Mesenchymal stem cell (in vitro differentiated cells and primary cell): ENCODE results near the gene KIF17.

Experiments used
- DNase-seq: peaks from one replicate; pipeline ENCODE4 v3.0.0-alpha.2; 2013
- H2AFZ ChIP-seq: one replicate; pipeline ENCODE4 v1.6.1; 2013; ENCODE audit warnings: low read depth, mild to moderate bottlenecking, control low read depth, inconsistent platforms, low read length, moderate library complexity
- H2AK5ac ChIP-seq: 2 replicates; pipeline ENCODE4 v1.6.1; 2013; ENCODE audit warnings: low read length, moderate library complexity, mild to moderate bottlenecking, inconsistent platforms; ENCODE audit not compliant: severe bottlenecking
- H2BK120ac ChIP-seq: one replicate; pipeline ENCODE4 v1.6.1; 2013; ENCODE audit warnings: low read depth, mild to moderate bottlenecking, inconsistent platforms, low read length, moderate library complexity
- H2BK12ac ChIP-seq, 2 experiments: one replicate each; pipeline ENCODE4 v1.6.1; 2013; ENCODE audit warnings: inconsistent platforms in 2 of 2, low read length in 2 of 2, mild to moderate bottlenecking in 2 of 2, moderate library complexity in 2 of 2, control low read depth in 1 of 2
- H2BK15ac ChIP-seq: one replicate; pipeline ENCODE4 v1.6.1; 2013; ENCODE audit warnings: mild to moderate bottlenecking, low read depth, inconsistent platforms; ENCODE audit not compliant: poor library complexity, severe bottlenecking
- H2BK5ac ChIP-seq: 2 replicates; pipeline ENCODE4 v1.6.1; 2013; ENCODE audit warnings: low read depth, mild to moderate bottlenecking, low read length, control low read depth, inconsistent platforms; ENCODE audit not compliant: poor library complexity, severe bottlenecking
- H3K14ac ChIP-seq, 2 experiments: one replicate each; pipeline ENCODE4 v1.6.1; 2013; ENCODE audit warnings: inconsistent platforms in 2 of 2, low read length in 2 of 2, control low read depth in 1 of 2, mild to moderate bottlenecking in 1 of 2, moderate library complexity in 1 of 2
- H3K18ac ChIP-seq, 2 experiments: one replicate each; pipeline ENCODE4 v1.6.1; 2013; ENCODE audit warnings: inconsistent platforms in 2 of 2, low read length in 2 of 2, control low read depth in 1 of 2, low read depth in 1 of 2, mild to moderate bottlenecking in 1 of 2
- H3K23ac ChIP-seq, 2 experiments: one replicate each; pipeline ENCODE4 v1.6.1; 2013; ENCODE audit warnings: inconsistent platforms in 2 of 2, low read length in 2 of 2, mild to moderate bottlenecking in 2 of 2, moderate library complexity in 2 of 2, control low read depth in 1 of 2
- H3K27ac ChIP-seq: 2 replicates; pipeline ENCODE4 v1.5.1; 2013; ENCODE audit warnings: mild to moderate bottlenecking, moderate library complexity, low read length, control low read depth, inconsistent platforms; ENCODE audit not compliant: poor library complexity, severe bottlenecking
- H3K27me3 ChIP-seq, 2 experiments: 2 replicates each; pipeline versions ENCODE4 v1.6.1 to v1.7.0; 2013; ENCODE audit warnings: low read length in 2 of 2, mild to moderate bottlenecking in 2 of 2, moderate library complexity in 2 of 2, control low read depth in 1 of 2, inconsistent platforms in 1 of 2; ENCODE audit not compliant: control insufficient read depth in 1 of 2, insufficient read depth in 1 of 2
- H3K36me3 ChIP-seq, 2 experiments: 2 replicates each; pipeline versions ENCODE4 v1.6.1 to v1.7.0; 2013; ENCODE audit warnings: low read length in 2 of 2, control low read depth in 1 of 2, inconsistent platforms in 1 of 2, low read depth in 1 of 2, mild to moderate bottlenecking in 1 of 2; ENCODE audit not compliant: insufficient read depth in 2 of 2, control insufficient read depth in 1 of 2
- H3K4ac ChIP-seq, 2 experiments: one replicate each; pipeline ENCODE4 v1.6.1; 2013; ENCODE audit warnings: inconsistent platforms in 2 of 2, low read length in 2 of 2, mild to moderate bottlenecking in 2 of 2, moderate library complexity in 2 of 2, control low read depth in 1 of 2, low read depth in 1 of 2
- H3K4me1 ChIP-seq: 2 replicates; pipeline ENCODE4 v1.6.1; 2013; ENCODE audit warnings: low read depth, low read length, control low read depth; ENCODE audit not compliant: control insufficient read depth, insufficient read depth
- H3K4me2 ChIP-seq: 2 replicates; pipeline ENCODE4 v1.6.1; 2013; ENCODE audit warnings: low read length, mild to moderate bottlenecking, inconsistent platforms; ENCODE audit not compliant: poor library complexity, severe bottlenecking
- H3K4me3 ChIP-seq, 2 experiments: 2 replicates each; pipeline versions ENCODE4 v1.5.1 to v1.7.0; 2013; ENCODE audit warnings: low read length in 2 of 2, mild to moderate bottlenecking in 2 of 2, control low read depth in 1 of 2, low read depth in 1 of 2; ENCODE audit not compliant: insufficient read depth in 1 of 2
- H3K79me1 ChIP-seq: replicated peaks from 2 replicates; pipeline ENCODE4 v1.6.1; 2013; ENCODE audit warnings: mild to moderate bottlenecking, control low read depth, low read length, inconsistent platforms; ENCODE audit not compliant: poor library complexity, severe bottlenecking
- H3K9ac ChIP-seq: 2 replicates; pipeline ENCODE4 v1.7.0; 2013; ENCODE audit warnings: mild to moderate bottlenecking, low read length, moderate library complexity
- H3K9me3 ChIP-seq: 2 replicates; pipeline ENCODE4 v1.7.0; 2013; ENCODE audit warnings: mild to moderate bottlenecking, low read length; ENCODE audit not compliant: control insufficient read depth
- H4K8ac ChIP-seq: one replicate; pipeline ENCODE4 v1.6.1; 2013; ENCODE audit warnings: inconsistent platforms, mild to moderate bottlenecking, low read length, moderate library complexity
- H4K91ac ChIP-seq: one replicate; pipeline ENCODE4 v1.6.1; 2013; ENCODE audit warnings: mild to moderate bottlenecking, low read length, inconsistent platforms
- WGBS: methylation state at CpG from one replicate; pipeline ENCODE4 v1.1.7; 2013; ENCODE audit warnings: mixed read lengths; 5-methylcytosine and 5-hydroxymethylcytosine counted together

KIF17 gene

GRCh38 chr1:20668581-20668980 is 49.2 kb downstream of the KIF17 start:
- Histone ChIP-seq H3K27me3 (peaks cover 0 to 6% of the 10 kb centered on the region in 2 experiments), H3K9me3 (no peaks in the 10 kb centered on the region), H3K4ac (no peak overlapping the region), H3K79me1 (no peaks in the 10 kb centered on the region), H3K14ac (no peak overlapping the region), H3K27ac (no peak overlapping the region), H3K4me2 (no peak overlapping the region), H2BK5ac (no peak overlapping the region), H3K18ac (no peak overlapping the region), H3K36me3 (peaks cover 0 to 5% of the 10 kb centered on the region in 2 experiments), H2AFZ (no peak overlapping the region), H4K91ac (no peak overlapping the region), H3K9ac (no peak overlapping the region), H2BK120ac (no peak overlapping the region), H4K8ac (no peak overlapping the region), H3K4me1 (peaks cover 3% of the 10 kb centered on the region), H3K23ac (no peak overlapping the region), H3K4me3 (no peak overlapping the region), H2BK12ac (no peak overlapping the region), H2AK5ac (no peak overlapping the region), H2BK15ac (no peak overlapping the region)
- 100% methylated on average over 1 of the region's 1 CpG for WGBS
- DNase-seq, result no peak

GRCh38 chr1:20666804-20667203 is 51.0 kb downstream of the KIF17 start:
- H2AK5ac ChIP-seq, result no peak overlapping the region
- 96% methylated on average over 1 of the region's 1 CpG for WGBS
- DNase-seq, result peak; percentile 24
- no peak overlapping the region for H3K4me2 ChIP-seq
- H2BK12ac ChIP-seq, result no peak overlapping the region
- no peak overlapping the region for H3K23ac ChIP-seq
- H4K91ac ChIP-seq, result no peak overlapping the region
- H2BK15ac ChIP-seq, result no peak overlapping the region
- no peaks in the 10 kb centered on the region for H3K9me3 ChIP-seq
- H4K8ac ChIP-seq, result no peak overlapping the region
- peaks cover 0 to 2% of the 10 kb centered on the region in 2 experiments for H3K27me3 ChIP-seq
- H3K9ac ChIP-seq, result no peak overlapping the region
- H2AFZ ChIP-seq, result peak overlapping the region; percentile 63
- no peak overlapping the region for H3K27ac ChIP-seq
- no peak overlapping the region for H2BK120ac ChIP-seq
- no peak overlapping the region for H3K4me3 ChIP-seq
- H3K36me3 ChIP-seq, result peaks cover 0 to 3% of the 10 kb centered on the region in 2 experiments
- no peak overlapping the region for H3K14ac ChIP-seq
- H3K4me1 ChIP-seq, result peaks cover 10% of the 10 kb centered on the region
- no peak overlapping the region for H3K4ac ChIP-seq
- H3K79me1 ChIP-seq, result no peaks in the 10 kb centered on the region
- no peak overlapping the region for H2BK5ac ChIP-seq
- no peak overlapping the region for H3K18ac ChIP-seq

DNA sequence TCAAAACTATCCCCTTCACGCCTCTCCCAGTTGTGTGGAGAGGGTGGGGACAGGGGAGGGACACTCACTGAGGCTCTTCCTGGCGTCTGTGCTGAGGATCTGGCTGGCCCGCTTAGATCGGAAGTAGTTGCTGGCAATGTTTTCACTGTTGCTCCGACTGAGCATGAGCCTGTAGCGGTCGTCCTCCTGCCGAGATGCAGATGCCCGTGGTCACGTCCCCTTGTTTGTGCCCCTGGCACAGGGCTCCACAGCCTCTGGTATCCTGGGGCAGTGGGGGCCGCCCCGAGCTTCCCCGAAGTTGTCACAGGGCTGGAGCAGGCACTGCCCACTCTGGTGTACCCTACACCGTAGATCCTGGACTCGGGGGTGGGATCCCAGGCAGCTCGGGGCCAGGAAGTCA is 51.7 kb downstream of the KIF17 start:
- Histone ChIP-seq H3K4ac (no peak overlapping the region), H3K79me1 (no peaks in the 10 kb centered on the region), H3K27ac (no peak overlapping the region), H2BK15ac (no peak overlapping the region), H3K4me2 (no peak overlapping the region), H3K9ac (no peak overlapping the region), H3K4me3 (no peak overlapping the region), H3K9me3 (no peaks in the 10 kb centered on the region), H2AK5ac (no peak overlapping the region), H2BK120ac (no peak overlapping the region), H2AFZ (no peak overlapping the region), H3K18ac (no peak overlapping the region), H3K4me1 (peaks cover 10% of the 10 kb centered on the region), H3K23ac (no peak overlapping the region), H4K91ac (no peak overlapping the region), H3K36me3 (no peaks in the 10 kb centered on the region), H4K8ac (no peak overlapping the region), H3K27me3 (no peaks in the 10 kb centered on the region), H2BK5ac (no peak overlapping the region), H2BK12ac (no peak overlapping the region), H3K14ac (no peak overlapping the region)
- WGBS, result 82% methylated on average over 16 of the region's 16 CpGs
- no peak for DNase-seq

DNA sequence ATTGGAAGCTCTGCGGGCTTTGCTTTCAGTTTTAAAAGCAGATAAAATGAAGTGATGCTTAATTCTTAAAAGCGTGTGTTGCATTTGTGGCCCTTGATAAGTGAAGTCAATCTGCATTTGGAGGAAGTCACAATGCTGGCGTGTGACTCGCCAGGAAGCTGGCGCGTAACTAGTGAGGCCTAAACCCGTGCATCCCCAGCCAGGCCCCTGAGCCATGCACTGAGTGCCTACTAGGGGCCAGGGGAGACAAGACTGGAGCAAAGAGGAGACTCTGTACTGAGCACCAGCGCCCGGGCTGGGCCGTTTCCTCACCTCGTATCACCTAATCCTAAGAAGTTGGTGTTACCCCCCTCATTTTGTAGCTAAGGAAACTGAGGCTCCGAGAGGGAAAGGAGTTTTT is 52.1 kb downstream of the KIF17 start:
- Histone ChIP-seq H3K36me3 (no peaks in the 10 kb centered on the region), H3K79me1 (peaks cover 3% of the 10 kb centered on the region), H3K14ac (no peak overlapping the region)

More for the DNA sequence above, 52.1 kb downstream of the KIF17 start:
- Histone ChIP-seq H2BK15ac (no peak overlapping the region), H3K18ac (no peak overlapping the region), H3K27ac (no peak overlapping the region), H3K4ac (no peak overlapping the region), H3K9ac (no peak overlapping the region), H3K4me3 (no peak overlapping the region), H4K8ac (no peak overlapping the region), H2BK5ac (no peak overlapping the region), H3K4me1 (peaks cover 10% of the 10 kb centered on the region), H3K9me3 (no peaks in the 10 kb centered on the region), H3K4me2 (no peak overlapping the region), H3K23ac (no peak overlapping the region), H2BK12ac (no peak overlapping the region), H2AFZ (no peak overlapping the region), H4K91ac (no peak overlapping the region), H3K27me3 (no peaks in the 10 kb centered on the region), H2BK120ac (no peak overlapping the region), H2AK5ac (no peak overlapping the region)
- no peak for DNase-seq
- WGBS, result 95% methylated on average over 11 of the region's 12 CpGs
